GM18499 (cell line): ENCODE measurements around the gene TFF2.

Experiments
- ATAC-seq: cut with Tn5 transposase; IDR thresholded peaks from one replicate; pipeline ENCODE4 v1.9.1; 2021; ENCODE audit warnings: moderate number of reproducible peaks; ENCODE audit not compliant: insufficient read depth, unreplicated experiment

TFF2 gene

GRCh38 chr21:42330380-42331371 is 20.1 kb downstream of the TFF2 start:
- ATAC-seq = no peak

GRCh38 chr21:42324896-42325295 is 25.9 kb downstream of the TFF2 start:
- ATAC-seq = no peak

- no peak for ATAC-seq
These were observed 28.9 kb downstream of the TFF2 start for GRCh38 chr21:42321845-42322244.

- ATAC-seq = no peak
These were observed 29.6 kb downstream of the TFF2 start for GRCh38 chr21:42321231-42321630.

GRCh38 chr21:42320791-42321190 is 30.0 kb downstream of the TFF2 start:
- no peak for ATAC-seq

GRCh38 chr21:42319851-42320572 is 30.8 kb downstream of the TFF2 start:
- no peak for ATAC-seq

GRCh38 chr21:42319376-42319775 is 31.4 kb downstream of the TFF2 start:
- ATAC-seq = no peak

- ATAC-seq = no peak
These were observed 32.7 kb downstream of the TFF2 start for GRCh38 chr21:42317826-42318746.

GRCh38 chr21:42317341-42317741 is 33.5 kb downstream of the TFF2 start:
- no peak for ATAC-seq

- ATAC-seq = no peak
These were observed 33.9 kb downstream of the TFF2 start for GRCh38 chr21:42316891-42317290.

- no peak for ATAC-seq
These were observed 35.4 kb downstream of the TFF2 start, which contains the start of gene TFF3 for GRCh38 chr21:42315296-42315891. TSS of gene TFF3 (minus strand) at chr21:42315409. CDS start at chr21:42315374, 35 bp downstream.

- ATAC-seq = no peak
These were observed 36.0 kb downstream of the TFF2 start for GRCh38 chr21:42314616-42315295.

GRCh38 chr21:42313501-42313969 is 37.3 kb downstream of the TFF2 start:
- no peak for ATAC-seq

- ATAC-seq = no peak
These were observed 38.1 kb downstream of the TFF2 start for GRCh38 chr21:42312626-42313104.

GRCh38 chr21:42311816-42312625 is 38.8 kb downstream of the TFF2 start:
- no peak for ATAC-seq

GRCh38 chr21:42311160-42311559 is 39.6 kb downstream of the TFF2 start:
- no peak for ATAC-seq

- ATAC-seq = no peak
These were observed 40.3 kb downstream of the TFF2 start for GRCh38 chr21:42310411-42311001.

- no peak for ATAC-seq
These were observed 41.0 kb downstream of the TFF2 start for GRCh38 chr21:42309753-42310213.
